HL-60 (cell line): ENCODE data around the gene MAGEA11.

Experiments
- POLR2AphosphoS5 ChIP-seq: IDR thresholded peaks from 2 replicates; pipeline ENCODE4 v1.6.1; 2012; ENCODE audit warnings: low read depth
- TF ChIP-seq, protein P1 (sequence below): IDR thresholded peaks from one replicate; pipeline ENCODE4 v1.5.1; 2011; ENCODE audit warnings: low read length, control low read depth, inconsistent platforms; ENCODE audit not compliant: insufficient read depth

DNA sequence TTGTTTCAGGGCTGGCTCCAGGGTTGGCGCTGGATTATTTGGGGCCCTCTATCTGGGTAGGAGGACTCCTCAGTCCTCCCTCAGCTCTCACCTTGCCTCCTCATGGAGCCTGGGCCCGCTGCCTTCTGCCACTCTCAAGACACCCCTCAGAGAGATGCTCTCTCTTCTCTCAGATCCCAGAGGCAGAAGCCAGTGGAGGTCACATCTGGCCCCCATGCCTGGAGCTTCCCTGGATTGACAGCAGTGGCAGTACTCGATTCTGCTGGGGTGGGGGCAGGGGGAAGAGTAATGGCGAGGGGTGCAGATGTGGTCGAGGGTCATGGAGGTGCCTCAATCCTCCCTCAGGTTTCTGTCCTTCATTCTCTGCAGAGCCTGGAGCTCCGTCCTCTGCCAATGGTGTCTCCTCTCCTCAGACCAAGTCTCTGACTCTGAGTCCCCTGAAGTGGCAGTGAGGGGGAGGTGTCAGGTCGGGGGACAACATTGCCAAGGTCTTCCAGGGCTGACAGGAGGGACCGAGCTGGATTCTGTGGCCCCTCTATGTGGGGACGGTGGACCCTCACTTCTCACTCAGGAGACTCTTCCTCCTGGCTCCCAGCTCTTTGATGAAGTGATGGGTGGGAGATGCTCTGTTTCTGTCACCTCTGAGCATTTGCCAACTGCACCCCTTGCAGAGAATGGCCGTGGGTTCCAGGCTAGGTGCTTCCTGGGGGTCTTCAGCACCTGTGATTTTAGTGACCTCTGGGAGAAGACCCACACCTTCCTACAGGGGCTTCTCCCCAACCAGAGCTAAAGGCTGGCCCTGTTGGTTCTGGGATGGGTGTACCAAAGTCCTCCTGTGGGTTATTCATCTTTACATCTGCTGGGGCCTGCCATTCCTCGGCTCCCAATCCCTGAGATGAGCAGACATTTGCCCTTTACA is 51.1 kb downstream of the MAGEA11 start:
- TF ChIP-seq, protein P1, sequence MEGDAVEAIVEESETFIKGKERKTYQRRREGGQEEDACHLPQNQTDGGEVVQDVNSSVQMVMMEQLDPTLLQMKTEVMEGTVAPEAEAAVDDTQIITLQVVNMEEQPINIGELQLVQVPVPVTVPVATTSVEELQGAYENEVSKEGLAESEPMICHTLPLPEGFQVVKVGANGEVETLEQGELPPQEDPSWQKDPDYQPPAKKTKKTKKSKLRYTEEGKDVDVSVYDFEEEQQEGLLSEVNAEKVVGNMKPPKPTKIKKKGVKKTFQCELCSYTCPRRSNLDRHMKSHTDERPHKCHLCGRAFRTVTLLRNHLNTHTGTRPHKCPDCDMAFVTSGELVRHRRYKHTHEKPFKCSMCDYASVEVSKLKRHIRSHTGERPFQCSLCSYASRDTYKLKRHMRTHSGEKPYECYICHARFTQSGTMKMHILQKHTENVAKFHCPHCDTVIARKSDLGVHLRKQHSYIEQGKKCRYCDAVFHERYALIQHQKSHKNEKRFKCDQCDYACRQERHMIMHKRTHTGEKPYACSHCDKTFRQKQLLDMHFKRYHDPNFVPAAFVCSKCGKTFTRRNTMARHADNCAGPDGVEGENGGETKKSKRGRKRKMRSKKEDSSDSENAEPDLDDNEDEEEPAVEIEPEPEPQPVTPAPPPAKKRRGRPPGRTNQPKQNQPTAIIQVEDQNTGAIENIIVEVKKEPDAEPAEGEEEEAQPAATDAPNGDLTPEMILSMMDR: no peak
- TF ChIP-seq POLR2AphosphoS5: no peak
